ENCODE results near the gene PACSIN2. TPM values are rescaled to one million over a fixed set of nuclear protein-coding genes. Genes with fewer than 3 reads are reported as not detected.

PACSIN2 gene, protein sequence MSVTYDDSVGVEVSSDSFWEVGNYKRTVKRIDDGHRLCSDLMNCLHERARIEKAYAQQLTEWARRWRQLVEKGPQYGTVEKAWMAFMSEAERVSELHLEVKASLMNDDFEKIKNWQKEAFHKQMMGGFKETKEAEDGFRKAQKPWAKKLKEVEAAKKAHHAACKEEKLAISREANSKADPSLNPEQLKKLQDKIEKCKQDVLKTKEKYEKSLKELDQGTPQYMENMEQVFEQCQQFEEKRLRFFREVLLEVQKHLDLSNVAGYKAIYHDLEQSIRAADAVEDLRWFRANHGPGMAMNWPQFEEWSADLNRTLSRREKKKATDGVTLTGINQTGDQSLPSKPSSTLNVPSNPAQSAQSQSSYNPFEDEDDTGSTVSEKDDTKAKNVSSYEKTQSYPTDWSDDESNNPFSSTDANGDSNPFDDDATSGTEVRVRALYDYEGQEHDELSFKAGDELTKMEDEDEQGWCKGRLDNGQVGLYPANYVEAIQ
- polyA plus RNA-seq (2013, experiment 1 of 2), result 47.2 TPM
- 46.5 TPM for polyA plus RNA-seq (2013, experiment 2 of 2)

DNA sequence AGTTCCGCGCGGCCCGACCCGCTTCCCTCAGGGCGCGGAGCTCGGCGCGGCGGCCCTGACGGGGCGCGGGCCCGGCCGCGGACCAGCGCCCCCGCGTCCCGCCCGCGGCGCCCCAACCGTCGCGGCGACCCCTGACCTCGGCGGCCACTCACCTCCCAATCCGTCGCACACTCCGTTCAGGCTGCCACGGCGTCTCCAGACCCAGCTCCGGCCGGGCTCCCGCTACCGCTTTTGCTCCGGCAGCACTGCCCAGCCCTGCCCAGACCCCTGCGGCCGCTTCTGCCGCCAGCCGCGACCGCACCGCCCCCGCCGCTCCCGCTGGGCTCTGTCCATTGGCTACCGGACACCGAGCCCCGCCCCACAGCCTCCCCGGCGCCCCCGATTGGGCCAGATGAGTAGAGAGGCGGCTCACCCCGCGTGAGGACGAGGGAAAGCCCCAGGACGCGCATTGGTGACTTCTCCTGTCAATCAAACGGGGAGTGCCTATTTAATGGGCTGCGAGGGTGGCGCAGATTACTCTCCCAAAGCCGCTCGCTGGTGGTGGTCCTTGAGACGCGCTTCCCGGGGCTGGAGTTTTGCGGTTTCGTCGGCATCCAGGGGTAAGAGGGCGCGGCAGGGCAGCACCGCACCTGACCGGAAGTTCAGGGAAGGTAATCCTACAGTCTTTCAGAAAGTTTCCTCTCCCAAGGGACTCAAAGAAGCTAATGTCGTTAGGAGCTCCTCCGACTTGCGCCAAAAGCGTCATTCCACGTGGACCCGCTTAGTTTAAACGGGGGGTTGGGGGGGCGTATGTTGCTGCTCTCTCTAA lies at the start of gene PACSIN2:
TSS of gene PACSIN2 (minus strand) at position 281 of the 808 bp plus-strand sequence. CDS start 103,069 bp downstream, outside the sequence.
- Histone ChIP-seq H3K9me3 (ENCODE audit: insufficient read depth, low read depth, low read length) (no peaks in the 10 kb centered on the region), H3K27me3 (ENCODE audit: insufficient read depth, low read length) (peaks cover 6% of the 10 kb centered on the region; the same call in 1 of the 2 replicates), H3K9ac (ENCODE audit: low read depth, low read length) (peak within 1 kb of the TSS; percentile 79), H3K27ac (ENCODE audit: low read depth, low read length) (peak within 1 kb of the TSS; percentile 76; the same call in 1 of the 2 replicates), H3K4me3 (ENCODE audit: low read length) (peak within 1 kb of the TSS; percentile 97), H3K36me3 (ENCODE audit: insufficient read depth, low read length) (no peaks in the 10 kb centered on the region), H3K4me1 (ENCODE audit: insufficient read depth, low read length) (peaks cover 11% of the 10 kb centered on the region; the same call in 1 of the 2 replicates)
- under 1% methylated on average over 84 of the region's 85 CpGs for WGBS

DNA sequence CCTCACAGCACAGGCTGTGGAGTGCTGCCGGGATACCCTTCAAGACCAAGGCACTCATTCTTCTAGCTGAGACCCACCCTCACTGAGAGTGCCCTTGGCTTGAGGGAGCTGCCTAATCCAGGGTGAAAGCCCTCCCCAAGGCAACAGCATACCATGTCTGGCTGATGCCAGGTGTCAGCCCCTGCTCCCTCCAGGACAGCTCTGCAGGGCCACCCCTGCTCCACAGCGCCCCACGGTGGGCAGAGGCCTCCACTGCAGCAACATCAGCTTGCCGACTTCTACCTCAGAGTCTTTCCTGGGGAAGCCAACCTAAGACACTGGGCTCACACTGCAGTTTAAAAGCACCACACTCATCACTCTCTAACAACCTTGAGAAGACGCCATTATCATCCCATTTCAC lies 45.2 kb upstream of the PACSIN2 start:
- no peaks in the 10 kb centered on the region for H3K9me3 ChIP-seq (ENCODE audit: insufficient read depth, low read depth, low read length)
- no peaks in the 10 kb centered on the region for H3K4me1 ChIP-seq (ENCODE audit: insufficient read depth, low read length)
- no peak overlapping the region for H3K4me3 ChIP-seq (ENCODE audit: low read length)
- H3K27ac ChIP-seq (ENCODE audit: low read depth, low read length), result no peak overlapping the region
- WGBS, result 36% methylated on average over 5 of the region's 5 CpGs
- H3K9ac ChIP-seq (ENCODE audit: low read depth, low read length), result no peak overlapping the region
- H3K36me3 ChIP-seq (ENCODE audit: insufficient read depth, low read length), result peaks cover 3% of the 10 kb centered on the region; the same call in 1 of the 2 replicates
- no peaks in the 10 kb centered on the region for H3K27me3 ChIP-seq (ENCODE audit: insufficient read depth, low read length)

DNA sequence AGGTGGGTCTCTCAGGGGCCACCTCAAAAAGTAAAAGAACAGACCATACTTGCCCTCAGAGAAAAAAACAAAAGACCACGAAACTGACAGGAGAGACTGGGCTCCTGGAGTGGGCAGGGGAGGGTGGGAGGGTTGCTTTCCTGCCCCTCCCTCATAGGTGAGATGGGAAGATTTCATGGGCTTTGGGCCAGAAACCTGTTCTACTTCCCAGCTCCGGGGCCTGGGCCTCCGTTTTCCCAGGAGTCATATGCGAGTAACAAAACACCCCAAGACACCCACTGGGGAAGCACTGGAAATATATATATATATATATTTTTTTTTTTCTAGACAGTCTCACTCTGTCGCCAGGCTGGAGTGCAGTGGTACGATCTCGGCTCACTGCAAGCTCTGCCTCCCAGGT lies 42.7 kb upstream of the PACSIN2 start:
- Histone ChIP-seq H3K9me3 (ENCODE audit: insufficient read depth, low read depth, low read length) (no peaks in the 10 kb centered on the region), H3K4me3 (ENCODE audit: low read length) (no peak overlapping the region), H3K9ac (ENCODE audit: low read depth, low read length) (no peak overlapping the region), H3K27me3 (ENCODE audit: insufficient read depth, low read length) (no peaks in the 10 kb centered on the region), H3K4me1 (ENCODE audit: insufficient read depth, low read length) (no peaks in the 10 kb centered on the region), H3K36me3 (ENCODE audit: insufficient read depth, low read length) (no peaks in the 10 kb centered on the region), H3K27ac (ENCODE audit: low read depth, low read length) (no peak overlapping the region)
- WGBS, result 96% methylated on average over 4 of the region's 7 CpGs

DNA sequence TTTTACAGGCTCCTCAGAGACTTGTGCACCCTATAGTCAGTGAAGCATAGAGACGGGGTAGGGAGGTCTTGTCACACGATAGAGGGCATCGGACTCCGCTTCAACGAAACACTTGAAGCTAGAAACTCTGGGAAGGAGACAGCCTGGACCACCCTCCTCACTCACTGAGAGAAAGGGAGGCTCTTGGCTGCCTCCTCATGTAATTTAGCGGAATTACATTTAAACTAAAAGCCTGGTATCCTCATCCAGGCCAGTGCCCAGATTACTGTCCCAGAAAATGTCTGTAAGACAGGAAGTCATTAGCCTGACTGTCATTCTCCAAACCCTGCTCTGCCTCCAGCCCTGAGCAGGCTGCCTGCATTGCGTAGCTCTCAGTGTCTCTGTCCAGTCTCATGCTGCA lies 38.2 kb upstream of the PACSIN2 start:
- 79% methylated on average over 7 of the region's 7 CpGs for WGBS

DNA sequence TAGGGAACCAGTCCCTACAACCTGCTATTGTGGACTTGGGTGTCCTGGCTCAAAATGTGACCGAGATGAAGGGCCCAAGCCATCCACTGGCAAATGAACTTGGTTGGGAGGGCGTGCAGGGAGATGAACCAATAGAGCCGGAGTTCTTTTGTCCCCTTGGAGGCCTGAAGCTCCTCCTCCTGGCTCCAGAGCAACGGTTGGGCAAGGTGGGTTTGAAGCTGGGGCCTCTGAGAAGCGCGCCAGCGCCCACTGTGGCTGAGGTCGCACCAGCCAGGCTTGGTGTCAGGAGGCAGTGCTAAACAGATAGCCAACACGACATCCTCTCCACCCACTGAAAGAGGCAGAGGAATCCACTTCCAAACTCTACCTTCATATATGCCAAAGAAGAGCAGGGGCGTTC lies 36.0 kb upstream of the PACSIN2 start:
- peaks cover 3% of the 10 kb centered on the region for H3K36me3 ChIP-seq (ENCODE audit: insufficient read depth, low read length)
- WGBS, result 79% methylated on average over 10 of the region's 10 CpGs
- H3K9me3 ChIP-seq (ENCODE audit: insufficient read depth, low read depth, low read length), result no peaks in the 10 kb centered on the region
- H3K27ac ChIP-seq (ENCODE audit: low read depth, low read length), result no peak overlapping the region
- no peaks in the 10 kb centered on the region for H3K4me1 ChIP-seq (ENCODE audit: insufficient read depth, low read length)
- no peaks in the 10 kb centered on the region for H3K27me3 ChIP-seq (ENCODE audit: insufficient read depth, low read length)
- no peak overlapping the region for H3K9ac ChIP-seq (ENCODE audit: low read depth, low read length)
- no peak overlapping the region for H3K4me3 ChIP-seq (ENCODE audit: low read length)

More for the DNA sequence above, 38.2 kb upstream of the PACSIN2 start:
- Histone ChIP-seq H3K27ac (ENCODE audit: low read depth, low read length) (no peak overlapping the region), H3K36me3 (ENCODE audit: insufficient read depth, low read length) (no peaks in the 10 kb centered on the region), H3K4me3 (ENCODE audit: low read length) (no peak overlapping the region), H3K27me3 (ENCODE audit: insufficient read depth, low read length) (no peaks in the 10 kb centered on the region), H3K9me3 (ENCODE audit: insufficient read depth, low read depth, low read length) (no peaks in the 10 kb centered on the region), H3K9ac (ENCODE audit: low read depth, low read length) (no peak overlapping the region), H3K4me1 (ENCODE audit: insufficient read depth, low read length) (no peaks in the 10 kb centered on the region)

DNA sequence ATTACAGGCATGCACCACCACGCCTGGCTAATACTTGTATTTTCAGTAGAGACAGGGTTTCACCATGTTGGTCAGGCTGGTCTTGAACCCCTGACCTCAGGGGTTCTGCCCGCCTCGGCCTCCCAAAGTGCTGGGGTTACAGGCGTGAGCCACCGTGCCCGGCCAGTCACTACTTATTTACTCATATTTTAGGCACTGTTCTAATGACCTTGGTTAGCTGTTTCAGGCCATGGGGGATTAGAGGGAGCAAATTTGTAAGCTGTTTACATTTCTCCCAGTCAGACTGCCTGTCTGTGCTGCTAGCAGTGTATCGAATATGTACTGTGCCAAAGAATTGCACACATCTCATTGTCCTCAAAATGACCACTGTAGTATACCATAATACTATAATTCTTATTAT lies 32.7 kb upstream of the PACSIN2 start:
- Histone ChIP-seq H3K4me3 (ENCODE audit: low read length) (no peak overlapping the region), H3K4me1 (ENCODE audit: insufficient read depth, low read length) (no peaks in the 10 kb centered on the region), H3K27ac (ENCODE audit: low read depth, low read length) (no peak overlapping the region), H3K9ac (ENCODE audit: low read depth, low read length) (no peak overlapping the region), H3K36me3 (ENCODE audit: insufficient read depth, low read length) (peaks cover 3% of the 10 kb centered on the region), H3K27me3 (ENCODE audit: insufficient read depth, low read length) (no peaks in the 10 kb centered on the region), H3K9me3 (ENCODE audit: insufficient read depth, low read depth, low read length) (no peaks in the 10 kb centered on the region)
- 95% methylated on average over 7 of the region's 7 CpGs for WGBS

DNA sequence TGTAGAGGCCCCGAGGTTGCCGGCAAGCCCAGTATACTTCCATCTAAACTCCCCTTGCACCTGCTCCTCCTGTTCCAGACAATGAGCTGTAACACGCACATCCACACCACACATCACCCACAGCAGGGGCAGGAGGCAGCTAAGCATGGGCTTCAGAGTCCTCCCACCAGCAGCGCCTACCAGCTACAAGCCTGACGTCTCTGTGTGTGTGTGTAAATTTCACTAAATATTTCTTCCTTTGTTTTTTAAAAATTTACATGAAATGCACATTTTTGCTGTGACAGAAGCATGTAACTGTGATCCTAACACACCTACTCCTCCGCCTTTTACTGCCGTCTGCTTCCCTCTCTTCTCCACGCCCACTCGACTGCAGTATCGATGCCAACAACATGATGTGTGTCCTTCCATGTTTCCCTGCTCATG lies 29.4 kb upstream of the PACSIN2 start:
- no peaks in the 10 kb centered on the region for H3K27me3 ChIP-seq (ENCODE audit: insufficient read depth, low read length)
- peaks cover 3% of the 10 kb centered on the region for H3K36me3 ChIP-seq (ENCODE audit: insufficient read depth, low read length)
- 91% methylated on average over 8 of the region's 10 CpGs for WGBS
- no peak overlapping the region for H3K4me3 ChIP-seq (ENCODE audit: low read length)
- H3K9me3 ChIP-seq (ENCODE audit: insufficient read depth, low read depth, low read length), result no peaks in the 10 kb centered on the region
- H3K4me1 ChIP-seq (ENCODE audit: insufficient read depth, low read length), result no peaks in the 10 kb centered on the region; the same call in 1 of the 2 replicates
- H3K27ac ChIP-seq (ENCODE audit: low read depth, low read length), result no peak overlapping the region
- H3K9ac ChIP-seq (ENCODE audit: low read depth, low read length), result no peak overlapping the region

DNA sequence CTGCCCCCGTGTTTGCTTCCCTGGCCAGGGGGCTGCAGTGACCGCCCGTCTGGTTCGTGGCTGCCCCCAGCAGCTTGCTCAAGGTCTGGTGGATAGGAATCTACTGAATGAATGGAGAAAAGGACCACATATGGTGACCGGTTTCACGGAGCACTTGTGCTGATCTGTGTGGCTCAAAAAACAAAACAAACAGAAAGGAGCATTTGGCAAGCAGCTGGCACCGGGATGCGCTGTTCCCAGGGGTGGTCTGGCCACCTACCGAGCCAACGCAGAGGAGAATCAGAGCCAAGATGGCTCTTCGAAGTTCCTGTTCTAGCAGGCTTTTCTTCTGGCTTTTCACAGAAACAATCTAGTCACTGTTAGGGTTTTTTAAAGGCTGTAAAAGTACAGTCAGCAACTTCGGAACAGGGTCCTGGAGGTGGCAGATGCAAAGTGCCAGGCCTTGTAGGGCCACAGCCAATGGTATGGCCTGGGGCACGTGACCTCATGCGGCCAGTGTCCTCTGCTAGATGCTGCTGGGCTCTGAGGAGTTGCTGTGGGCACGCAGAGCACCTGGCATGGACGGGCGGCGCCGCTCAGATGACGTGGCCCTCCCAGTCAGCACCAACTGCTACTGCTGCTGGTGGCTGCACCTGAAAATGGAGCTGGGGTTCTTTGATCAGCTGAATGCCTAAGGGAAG lies 27.3 kb upstream of the PACSIN2 start:
- H3K4me1 ChIP-seq (ENCODE audit: insufficient read depth, low read length), result no peaks in the 10 kb centered on the region; the same call in 1 of the 2 replicates
- H3K36me3 ChIP-seq (ENCODE audit: insufficient read depth, low read length), result peaks cover 3% of the 10 kb centered on the region
- no peaks in the 10 kb centered on the region for H3K27me3 ChIP-seq (ENCODE audit: insufficient read depth, low read length)
- WGBS, result 89% methylated on average over 20 of the region's 20 CpGs
- no peak overlapping the region for H3K27ac ChIP-seq (ENCODE audit: low read depth, low read length)
- no peak overlapping the region for H3K4me3 ChIP-seq (ENCODE audit: low read length)
- H3K9me3 ChIP-seq (ENCODE audit: insufficient read depth, low read depth, low read length), result no peaks in the 10 kb centered on the region
- no peak overlapping the region for H3K9ac ChIP-seq (ENCODE audit: low read depth, low read length)

DNA sequence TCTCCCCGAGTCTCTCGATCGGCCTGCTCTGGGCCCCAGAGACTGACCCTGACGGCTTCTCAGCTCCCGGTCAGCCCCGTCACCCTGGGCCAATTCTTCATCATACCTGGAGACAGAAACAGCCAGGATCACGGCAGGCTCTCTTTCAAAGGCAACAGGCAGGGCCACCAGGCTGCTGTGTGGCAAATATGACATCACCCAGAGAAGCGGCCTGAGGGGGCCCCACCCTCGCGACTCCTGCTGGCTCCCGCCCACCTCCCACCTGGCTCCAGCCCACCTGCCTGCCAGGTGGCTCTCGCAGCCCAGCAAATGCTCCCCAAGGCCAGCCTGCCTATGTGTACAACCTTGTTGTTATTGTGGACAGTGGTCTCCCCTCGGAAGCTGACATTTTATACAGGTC lies 24.9 kb upstream of the PACSIN2 start:
- Histone ChIP-seq H3K27me3 (ENCODE audit: insufficient read depth, low read length) (no peaks in the 10 kb centered on the region), H3K9ac (ENCODE audit: low read depth, low read length) (no peak overlapping the region; the same call in 1 of the 2 replicates), H3K4me3 (ENCODE audit: low read length) (no peak overlapping the region), H3K4me1 (ENCODE audit: insufficient read depth, low read length) (no peaks in the 10 kb centered on the region; the same call in 1 of the 2 replicates), H3K36me3 (ENCODE audit: insufficient read depth, low read length) (no peaks in the 10 kb centered on the region), H3K9me3 (ENCODE audit: insufficient read depth, low read depth, low read length) (no peaks in the 10 kb centered on the region), H3K27ac (ENCODE audit: low read depth, low read length) (no peak overlapping the region)
- WGBS, result 83% methylated on average over 13 of the region's 13 CpGs

DNA sequence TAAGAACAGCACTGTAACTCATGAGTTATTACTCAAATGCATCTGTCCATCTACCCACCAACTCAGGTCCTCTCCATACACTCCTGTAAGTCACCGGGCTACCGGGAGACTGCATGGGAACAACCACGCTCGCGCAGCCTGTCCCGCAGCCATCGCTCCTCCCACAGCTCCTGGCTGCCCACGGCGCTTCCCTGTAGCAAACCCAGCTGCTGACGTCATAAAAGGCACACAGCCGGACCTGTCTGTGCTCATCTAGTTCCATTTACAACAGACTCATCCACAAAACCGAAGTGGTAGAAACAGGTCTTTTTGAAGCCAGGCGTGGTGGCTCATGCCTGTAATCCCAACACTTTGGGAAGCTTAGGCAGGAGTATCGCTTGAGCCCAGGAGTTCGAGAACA lies 23.4 kb upstream of the PACSIN2 start:
- Histone ChIP-seq H3K9ac (ENCODE audit: low read depth, low read length) (no peak overlapping the region), H3K27ac (ENCODE audit: low read depth, low read length) (no peak overlapping the region), H3K4me3 (ENCODE audit: low read length) (no peak overlapping the region), H3K36me3 (ENCODE audit: insufficient read depth, low read length) (no peaks in the 10 kb centered on the region), H3K4me1 (ENCODE audit: insufficient read depth, low read length) (no peaks in the 10 kb centered on the region; the same call in 1 of the 2 replicates), H3K9me3 (ENCODE audit: insufficient read depth, low read depth, low read length) (no peaks in the 10 kb centered on the region), H3K27me3 (ENCODE audit: insufficient read depth, low read length) (no peaks in the 10 kb centered on the region)
- 93% methylated on average over 15 of the region's 15 CpGs for WGBS

All from HUES64 (cell line).